ENCODE results near the gene WWP2.

Gene WWP2

DNA sequence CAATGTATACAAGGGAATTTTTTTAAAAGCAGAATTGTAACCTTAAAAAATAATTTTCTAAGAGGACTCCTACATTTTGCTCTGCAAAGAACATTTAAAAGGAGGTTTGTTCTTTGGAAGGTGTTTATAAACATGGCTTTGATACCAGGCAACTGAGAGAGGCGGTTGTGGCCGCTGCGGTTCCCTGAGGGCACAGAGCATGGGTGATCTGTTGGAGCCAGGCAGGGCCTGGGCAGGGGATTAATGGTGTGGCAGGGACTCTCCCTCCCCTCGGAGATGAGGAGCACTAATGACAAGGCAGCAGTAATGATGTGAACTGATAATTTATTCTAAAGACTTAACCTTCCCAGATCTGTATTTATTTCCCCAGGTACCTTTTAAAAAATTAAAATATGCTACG is 65.4 kb downstream of the WWP2 start:
- Histone ChIP-seq H3K36me3 (replicated peaks) (no peaks in the 10 kb centered on the region), H3K27me3 (replicated peaks) (no peaks in the 10 kb centered on the region), H3K27ac (no peak overlapping the region), H3K4me3 (ENCODE audit: low read depth, low read length) (no peak overlapping the region)
- no peak for TF ChIP-seq CTCF (IDR thresholded peaks at IDR 0.05; ENCODE audit: low read depth, low read length, missing control alignments)
- in situ Hi-C loops (cut with HindIII; ENCODE audit: low pct_ligation_motif_present, low sequenced_read_pairs): no loop called here
- DNase-seq: no peak

- in situ Hi-C loops (cut with HindIII; ENCODE audit: low pct_ligation_motif_present, low sequenced_read_pairs): no loop called here
- no peak for TF ChIP-seq CTCF (IDR thresholded peaks at IDR 0.05; ENCODE audit: low read depth, low read length, missing control alignments)
- Histone ChIP-seq H3K27me3 (replicated peaks) (no peaks in the 10 kb centered on the region), H3K27ac (no peak overlapping the region), H3K4me3 (ENCODE audit: low read depth, low read length) (no peak overlapping the region), H3K36me3 (replicated peaks) (no peaks in the 10 kb centered on the region)
- no peak for DNase-seq
Observed at GRCh38 chr16:69829338-69829737, 67.2 kb downstream of the WWP2 start.

- no peak for DNase-seq
- no peak for TF ChIP-seq CTCF (IDR thresholded peaks at IDR 0.05; ENCODE audit: low read depth, low read length, missing control alignments)
- Histone ChIP-seq H3K27ac (no peak overlapping the region), H3K4me3 (ENCODE audit: low read depth, low read length) (no peak overlapping the region), H3K36me3 (replicated peaks) (no peaks in the 10 kb centered on the region), H3K27me3 (replicated peaks) (no peaks in the 10 kb centered on the region)
- in situ Hi-C loops (cut with HindIII; ENCODE audit: low pct_ligation_motif_present, low sequenced_read_pairs): no loop called here
Observed at GRCh38 chr16:69830146-69830533, 68.0 kb downstream of the WWP2 start.

DNA sequence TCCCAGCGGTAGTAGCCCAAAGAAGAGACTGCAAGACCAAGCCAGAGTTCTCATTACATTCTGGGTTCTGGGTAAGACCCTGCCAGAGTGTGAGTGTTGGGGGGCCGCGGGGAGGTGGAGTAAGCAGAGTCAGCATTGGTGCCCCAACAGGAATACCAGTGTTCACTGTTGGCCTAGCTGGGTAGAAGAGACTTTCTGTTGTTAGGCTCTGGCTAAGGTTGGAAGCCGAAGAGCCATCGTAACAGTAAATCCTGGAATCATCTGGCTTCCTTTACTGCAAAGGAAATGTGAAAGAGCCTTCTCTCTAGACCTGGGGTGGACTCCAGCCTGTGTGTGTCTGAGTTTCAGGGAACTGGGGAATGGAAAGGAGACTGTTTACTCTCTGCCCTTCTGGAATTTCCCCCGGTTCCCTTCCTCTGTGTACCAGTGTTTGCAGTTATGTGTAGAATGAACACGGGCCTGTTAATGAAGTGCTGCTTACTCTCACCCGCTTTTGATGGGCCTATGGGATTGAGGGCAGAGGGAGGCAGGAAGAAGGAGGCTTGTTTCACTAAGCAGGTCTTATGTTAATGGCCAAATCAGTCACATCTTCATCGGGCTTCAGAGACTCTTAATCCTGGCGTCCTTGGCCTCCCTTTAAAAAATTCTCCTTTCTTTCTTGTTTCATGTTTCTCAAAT is 68.5 kb downstream of the WWP2 start:
- H3K27me3 ChIP-seq (replicated peaks): no peaks in the 10 kb centered on the region
- no peaks in the 10 kb centered on the region for H3K36me3 ChIP-seq (replicated peaks)
- TF ChIP-seq CTCF (IDR thresholded peaks at IDR 0.05; ENCODE audit: low read depth, low read length, missing control alignments): no peak
- in situ Hi-C loops (cut with HindIII; ENCODE audit: low pct_ligation_motif_present, low sequenced_read_pairs): no loop called here
- no peak overlapping the region for H3K27ac ChIP-seq
- no peak for DNase-seq
- no peak overlapping the region for H3K4me3 ChIP-seq (ENCODE audit: low read depth, low read length)

GRCh38 chr16:69831212-69832123 is 69.3 kb downstream of the WWP2 start:
- Histone ChIP-seq H3K27me3 (replicated peaks) (no peaks in the 10 kb centered on the region), H3K36me3 (replicated peaks) (no peaks in the 10 kb centered on the region), H3K27ac (no peak overlapping the region), H3K4me3 (ENCODE audit: low read depth, low read length) (no peak overlapping the region)
- in situ Hi-C loops (cut with HindIII; ENCODE audit: low pct_ligation_motif_present, low sequenced_read_pairs): no loop called here
- TF ChIP-seq CTCF (IDR thresholded peaks at IDR 0.05; ENCODE audit: low read depth, low read length, missing control alignments): no peak
- no peak for DNase-seq
